Measurements from ENCODE around the gene DDIT3.
"Not testable (repeated sequence)": the region's sequence is repeated elsewhere in the genome, so short reads cannot be mapped to it uniquely, and the experiment has no call there.

DDIT3 gene

DNA sequence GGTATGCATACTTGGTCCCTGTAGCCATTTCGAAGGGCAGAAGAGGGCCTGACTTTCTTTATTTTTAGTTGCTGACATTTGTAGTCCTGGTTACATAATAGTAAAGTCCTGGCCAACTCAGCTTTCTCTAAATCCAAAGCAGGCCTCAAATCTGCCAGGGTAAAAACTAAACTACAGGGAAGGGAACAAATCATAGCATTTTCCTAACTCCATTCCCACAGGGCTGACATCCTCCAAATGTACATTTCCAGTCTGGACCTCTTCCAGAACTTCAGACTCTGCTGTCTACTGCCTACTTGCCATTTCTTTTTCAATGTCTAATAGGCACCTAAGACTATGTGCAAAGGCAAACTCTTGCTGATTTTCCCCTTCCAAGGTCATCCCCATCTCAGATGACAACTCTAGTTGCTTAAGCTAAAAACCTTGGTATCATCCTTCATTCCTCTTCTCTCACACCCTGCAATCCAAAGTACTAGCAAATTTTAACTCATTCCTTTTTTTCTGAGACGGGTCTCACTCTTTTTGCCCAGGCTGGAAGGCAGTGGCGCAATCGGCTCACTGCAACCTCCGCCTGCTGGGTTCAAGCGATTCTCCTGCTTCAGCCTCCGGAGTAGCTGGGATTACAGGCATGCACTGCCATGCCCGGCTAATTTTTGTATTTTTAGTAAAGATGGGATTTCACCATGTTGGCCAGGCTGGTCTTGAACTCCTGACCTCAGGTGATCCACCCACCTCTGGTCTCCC, 2.0 kb downstream of the DDIT3 start:
- CTCF ChIA-PET: interaction anchor here (0.7 to 1.5 kb wide), 2 partner anchors 22 to 65 kb away, joined by 3 read pairs; no protein-coding TSS in a partner anchor
- TF ChIP-seq, protein P1, sequence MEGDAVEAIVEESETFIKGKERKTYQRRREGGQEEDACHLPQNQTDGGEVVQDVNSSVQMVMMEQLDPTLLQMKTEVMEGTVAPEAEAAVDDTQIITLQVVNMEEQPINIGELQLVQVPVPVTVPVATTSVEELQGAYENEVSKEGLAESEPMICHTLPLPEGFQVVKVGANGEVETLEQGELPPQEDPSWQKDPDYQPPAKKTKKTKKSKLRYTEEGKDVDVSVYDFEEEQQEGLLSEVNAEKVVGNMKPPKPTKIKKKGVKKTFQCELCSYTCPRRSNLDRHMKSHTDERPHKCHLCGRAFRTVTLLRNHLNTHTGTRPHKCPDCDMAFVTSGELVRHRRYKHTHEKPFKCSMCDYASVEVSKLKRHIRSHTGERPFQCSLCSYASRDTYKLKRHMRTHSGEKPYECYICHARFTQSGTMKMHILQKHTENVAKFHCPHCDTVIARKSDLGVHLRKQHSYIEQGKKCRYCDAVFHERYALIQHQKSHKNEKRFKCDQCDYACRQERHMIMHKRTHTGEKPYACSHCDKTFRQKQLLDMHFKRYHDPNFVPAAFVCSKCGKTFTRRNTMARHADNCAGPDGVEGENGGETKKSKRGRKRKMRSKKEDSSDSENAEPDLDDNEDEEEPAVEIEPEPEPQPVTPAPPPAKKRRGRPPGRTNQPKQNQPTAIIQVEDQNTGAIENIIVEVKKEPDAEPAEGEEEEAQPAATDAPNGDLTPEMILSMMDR (IDR thresholded peaks at IDR 0.05; ENCODE audit: control extremely low read depth, extremely low read depth, low read depth, missing control alignments): no peak
- POLR2A ChIA-PET: interaction anchor here (0.7 to 3.7 kb wide), 7 partner anchors 9 to 248 kb away, joined by 3 to 20 read pairs (median 4); partner anchors contain the start of gene ARHGAP9
- DNase-seq (ENCODE audit: extremely low spot score): no peak

DNA sequence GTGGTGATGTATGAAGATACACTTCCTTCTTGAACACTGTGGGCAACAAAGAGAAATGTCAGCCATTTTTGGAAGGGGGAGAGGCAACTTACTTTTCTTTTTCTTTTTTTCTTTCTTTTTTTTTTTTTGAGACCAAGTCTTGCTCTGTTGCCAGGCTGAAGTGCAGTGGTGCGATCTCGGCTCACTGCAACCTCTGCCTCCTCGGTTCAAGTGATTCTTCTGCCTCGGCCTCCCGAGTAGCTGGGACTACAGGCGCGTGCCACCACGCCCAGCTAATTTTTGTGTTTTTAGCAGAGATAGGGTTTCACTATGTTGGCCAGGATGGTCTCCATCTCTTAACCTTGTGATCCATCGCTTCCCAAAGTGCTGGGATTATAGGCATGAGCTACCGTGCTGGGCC, 2.6 kb downstream of the DDIT3 start:
- not testable (repeated sequence) for DNase-seq (ENCODE audit: extremely low spot score)
- ChIA-PET CTCF (interaction anchor here (0.7 to 1.5 kb wide), 3 partner anchors 21 to 273 kb away, joined by 3 to 5 read pairs (median 3); no protein-coding TSS in a partner anchor), POLR2A (interaction anchor here (0.7 to 3.7 kb wide), 7 partner anchors 17 to 248 kb away, joined by 3 to 20 read pairs (median 5); partner anchors contain the start of gene ARHGAP9)

DNA sequence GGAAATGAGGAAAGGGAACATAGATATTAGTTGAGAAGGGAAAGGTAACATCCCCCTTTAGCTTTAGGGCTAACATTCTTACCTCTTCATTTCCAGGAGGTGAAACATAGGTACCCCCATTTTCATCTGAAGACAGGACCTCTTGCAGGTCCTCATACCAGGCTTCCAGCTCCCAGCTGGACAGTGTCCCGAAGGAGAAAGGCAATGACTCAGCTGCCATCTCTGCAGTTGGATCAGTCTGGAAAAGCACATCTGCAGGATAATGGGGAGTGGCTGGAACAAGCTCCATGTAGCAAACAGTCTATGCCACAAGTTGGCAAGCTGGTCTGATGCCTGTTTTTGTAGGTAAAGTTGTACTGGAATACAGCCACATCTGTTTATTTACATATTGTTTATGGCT, 3.1 kb downstream of the DDIT3 start:
- TF ChIP-seq, protein P1 (IDR thresholded peaks at IDR 0.05; ENCODE audit: control extremely low read depth, extremely low read depth, low read depth, missing control alignments): no peak
- ChIA-PET CTCF (interaction anchor here (0.7 to 1.5 kb wide), 3 partner anchors 21 to 273 kb away, joined by 3 to 5 read pairs (median 3); no protein-coding TSS in a partner anchor), POLR2A (interaction anchor here (1.4 to 3.7 kb wide), 3 partner anchors 16 to 58 kb away, joined by 5 to 20 read pairs (median 5); partner anchors contain the start of gene ARHGAP9)
- no peak for DNase-seq (ENCODE audit: extremely low spot score)

DNA sequence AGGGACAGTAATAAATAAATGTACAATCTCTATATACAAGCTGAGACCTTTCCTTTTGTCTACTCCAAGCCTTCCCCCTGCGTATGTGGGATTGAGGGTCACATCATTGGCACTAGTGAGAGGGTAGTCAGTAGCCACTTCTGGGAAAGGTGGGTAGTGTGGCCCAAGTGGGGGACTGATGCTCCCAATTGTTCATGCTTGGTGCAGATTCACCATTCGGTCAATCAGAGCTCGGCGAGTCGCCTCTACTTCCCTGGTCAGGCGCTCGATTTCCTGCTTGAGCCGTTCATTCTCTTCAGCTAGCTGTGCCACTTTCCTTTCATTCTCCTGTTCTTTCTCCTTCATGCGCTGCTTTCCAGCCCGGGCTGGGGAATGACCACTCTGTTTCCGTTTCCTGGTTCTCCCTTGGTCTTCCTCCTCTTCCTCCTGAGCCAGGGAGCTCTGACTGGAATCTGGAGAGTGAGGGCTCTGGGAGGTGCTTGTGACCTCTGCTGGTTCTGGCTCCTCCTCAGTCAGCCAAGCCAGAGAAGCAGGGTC, 3.6 kb downstream of the DDIT3 start:
- DNase-seq (ENCODE audit: extremely low spot score): no peak
- TF ChIP-seq, protein P1 (IDR thresholded peaks at IDR 0.05; ENCODE audit: control extremely low read depth, extremely low read depth, low read depth, missing control alignments): no peak
- CTCF ChIA-PET: interaction anchor here (1.1 to 2.1 kb wide), 3 partner anchors 22 to 272 kb away, joined by 3 to 5 read pairs (median 5); partner anchors contain the start of gene INHBE
- POLR2A ChIA-PET: interaction anchor here (0.6 to 3.7 kb wide), 4 partner anchors 10 to 843 kb away, joined by 3 to 20 read pairs (median 4); no protein-coding TSS in a partner anchor

DNA sequence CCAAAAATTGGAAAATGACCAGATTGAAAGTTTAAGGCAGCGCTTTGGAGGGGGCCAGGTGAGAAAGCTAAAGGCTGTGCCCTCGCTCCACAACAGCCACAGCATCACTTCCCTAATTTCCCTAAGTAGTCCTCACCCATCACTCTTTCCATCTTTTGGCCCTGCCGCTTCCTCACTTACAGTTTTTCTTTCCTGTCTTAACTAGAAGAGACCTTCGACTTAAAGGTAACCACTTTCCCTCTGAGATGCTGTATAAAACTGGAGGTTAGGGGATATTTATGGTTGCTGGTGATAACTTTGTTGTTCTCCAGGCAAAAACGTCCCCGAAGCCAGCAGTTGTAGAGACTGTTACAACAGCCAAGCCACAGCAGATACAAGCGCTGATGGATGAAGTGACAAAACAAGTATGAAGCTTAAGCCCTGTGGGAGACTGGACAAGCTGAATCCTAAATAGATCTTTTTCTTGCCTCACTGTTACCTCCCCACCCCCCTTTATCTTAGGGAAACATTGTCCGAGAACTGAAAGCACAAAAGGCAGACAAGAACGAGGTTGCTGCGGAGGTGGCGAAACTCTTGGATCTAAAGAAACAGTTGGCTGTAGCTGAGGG, 4.3 kb downstream of the DDIT3 start:
- TF ChIP-seq, protein P1 (IDR thresholded peaks at IDR 0.05; ENCODE audit: control extremely low read depth, extremely low read depth, low read depth, missing control alignments): no peak
- no peak for DNase-seq (ENCODE audit: extremely low spot score)
- CTCF ChIA-PET: interaction anchor here (1.1 to 2.1 kb wide), 4 partner anchors 18 to 61 kb away, joined by 3 to 6 read pairs (median 5); partner anchors contain the start of gene INHBE
- POLR2A ChIA-PET: interaction anchor here (0.6 to 3.7 kb wide), 3 partner anchors 11 to 842 kb away, joined by 3 to 20 read pairs (median 3); no protein-coding TSS in a partner anchor

DNA sequence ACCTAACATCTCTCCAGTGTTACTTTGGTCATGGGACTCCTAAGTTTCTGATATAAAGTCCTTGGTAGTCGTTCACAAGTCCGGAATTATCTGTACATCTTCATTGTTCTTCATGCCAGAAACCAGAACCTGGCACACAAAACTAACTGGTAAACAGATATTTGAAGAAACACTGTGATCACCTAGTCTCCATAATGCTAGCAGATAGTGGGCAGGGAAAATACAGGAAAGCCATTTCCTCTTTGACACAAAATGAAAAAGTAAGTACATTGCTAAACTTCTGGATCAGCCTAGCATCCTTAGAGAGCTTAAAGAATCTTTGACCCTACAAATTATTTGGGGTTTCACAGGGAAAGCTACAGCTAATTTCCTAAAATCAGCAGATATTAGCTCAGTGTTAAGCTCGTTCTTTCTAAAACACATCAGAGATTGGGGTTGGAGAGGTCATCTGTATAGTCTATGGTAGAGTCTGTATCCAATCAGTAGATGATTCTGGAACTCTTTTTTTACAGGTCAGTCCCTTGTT, 4.8 kb downstream of the DDIT3 start:
- DNase-seq (ENCODE audit: extremely low spot score): no peak
- ChIA-PET POLR2A (interaction anchor here (0.8 to 1.0 kb wide), 3 partner anchors 9 to 12 kb away, joined by 3 to 5 read pairs (median 3); no protein-coding TSS in a partner anchor), CTCF (interaction anchor here (1.0 to 2.1 kb wide), 5 partner anchors 13 to 60 kb away, joined by 3 to 6 read pairs (median 4); partner anchors contain the start of gene INHBE)
- TF ChIP-seq, protein P1 (IDR thresholded peaks at IDR 0.05; ENCODE audit: control extremely low read depth, extremely low read depth, low read depth, missing control alignments): no peak

Measured in GM10248 (cell line).